NT2/D1 (cell line): ENCODE data around the gene SPRR4.

Experiments used
- SUZ12 ChIP-seq: IDR thresholded peaks from 2 replicates; pipeline ENCODE4 v1.6.1; 2011; ENCODE audit not compliant: insufficient read length, insufficient read depth; ENCODE audit errors: extremely low read depth
- YY1 ChIP-seq: IDR thresholded peaks from 2 replicates; pipeline ENCODE4 v1.6.1; 2011; ENCODE audit not compliant: insufficient read length, insufficient read depth
- ZNF274 ChIP-seq: IDR thresholded peaks from 2 replicates; pipeline ENCODE4 v1.6.1; 2011; ENCODE audit warnings: mild to moderate bottlenecking, low read depth, low read length

DNA sequence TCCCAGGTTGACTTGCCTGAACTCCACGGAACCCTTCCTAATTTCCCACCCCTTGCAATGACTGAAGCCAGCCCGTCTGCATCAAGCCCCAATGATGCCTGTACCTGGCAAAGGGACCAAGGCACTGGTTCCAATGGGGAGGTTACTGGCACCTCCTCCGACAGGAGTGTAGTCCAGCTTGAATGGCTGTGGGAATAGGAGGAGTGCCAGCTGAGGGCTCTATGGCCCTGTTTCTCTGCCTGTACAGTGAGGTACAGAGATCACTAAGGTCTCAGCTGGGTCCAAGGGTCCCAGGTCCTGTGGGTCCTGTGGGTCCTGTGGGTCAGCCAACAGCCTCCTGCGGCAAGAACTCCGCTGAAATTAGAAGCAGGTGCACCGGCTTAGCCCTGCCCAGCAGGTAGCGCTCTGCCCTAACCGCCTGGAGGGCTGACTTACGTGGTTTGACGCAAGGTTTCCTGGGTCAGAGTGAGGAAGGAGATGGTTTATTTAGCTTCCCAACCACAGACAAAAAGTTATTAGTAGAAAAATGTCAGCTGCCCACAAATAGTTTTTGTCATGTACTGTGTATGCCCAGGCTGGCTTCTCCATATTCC lies 9.9 kb upstream of the SPRR4 start:
- TF ChIP-seq YY1 (no peak), ZNF274 (no peak), SUZ12 (no peak)
